ENCODE measurements around the gene TM9SF3.

TM9SF3 gene

GRCh38 chr10:96468845-96469244, 118.0 kb downstream of the TM9SF3 start:
- TF ChIP-seq CTCF (IDR thresholded peaks at IDR 0.05; ENCODE audit: insufficient read depth, low read length, poor library complexity, severe bottlenecking) (no peak), EZH2phosphoT487 (conservative IDR thresholded peaks at IDR 0.05; ENCODE audit: low read length) (no peak)
- Histone ChIP-seq H3K36me3 (ENCODE audit: low read length) (no peaks in the 10 kb centered on the region), H3K9ac (ENCODE audit: low read length) (no peak overlapping the region), H3K4me3 (ENCODE audit: insufficient read depth, low read length, poor library complexity, severe bottlenecking) (no peak overlapping the region), H4K20me1 (ENCODE audit: low read depth, low read length) (no peaks in the 10 kb centered on the region), H3F3A (ENCODE audit: insufficient read depth) (no peaks in the 10 kb centered on the region), H3K9me3 (ENCODE audit: insufficient read depth, low read length) (no peaks in the 10 kb centered on the region), H3K79me2 (ENCODE audit: insufficient read depth, low read length) (no peaks in the 10 kb centered on the region), H2AFZ (ENCODE audit: low read depth, low read length, severe bottlenecking) (no peak overlapping the region), H3K4me2 (ENCODE audit: low read depth, low read length, poor library complexity, severe bottlenecking) (no peak overlapping the region), H3K9me2 (replicated peaks; ENCODE audit: insufficient read depth, low read length) (no peaks in the 10 kb centered on the region), H3K27ac (ENCODE audit: low read depth, low read length) (no peak overlapping the region), H3K27me3 (ENCODE audit: low read length) (no peaks in the 10 kb centered on the region)
